Urinary bladder (tissue), 2 donors: Measurements from ENCODE around the gene CDKN1C. TPM values are rescaled to one million over a fixed set of nuclear protein-coding genes. Genes with fewer than 3 reads are reported as not detected.

Experiments used
- polyA plus RNA-seq: library from polyadenylated mRNA; stranded (reverse); fragments of 200-250 nt; gene quantifications from one replicate; pipeline ENCODE4 v1.2.3, GENCODE V29; 2013
- small RNA-seq: library from RNA; depleted of rRNA; stranded (forward); fragments of <200 nt; gene quantifications from one replicate; pipeline ENCODE3, GENCODE V24; 2014
- total RNA-seq: library from RNA; depleted of rRNA; stranded (reverse); fragments of >200 nt; gene quantifications from one replicate; pipeline ENCODE4 v1.2.3, GENCODE V29; 2014
- donor health status: healthy.

Gene CDKN1C
- total and polyA plus RNA-seq, 2 donors: 78.6 to 118 TPM

Small RNA genes lying within 50 kb of the gene (small RNA-seq; reads per million reads assigned to genes)
- gene AC013791.1: not detected

Other genes starting within 250 kb of the CDKN1C start
- 24.7 TPM for gene KCNQ1OT1, start 185.8 kb downstream of the CDKN1C start, total RNA-seq
- 0.06 TPM for gene KCNQ1OT1, start 185.8 kb downstream of the CDKN1C start, polyA plus RNA-seq
- gene PHLDA2, start 43.6 kb upstream of the CDKN1C start, total RNA-seq: 1.1 TPM
- gene PHLDA2, start 43.6 kb upstream of the CDKN1C start, polyA plus RNA-seq: 18.9 TPM
- gene NAP1L4, start 106.6 kb upstream of the CDKN1C start, total RNA-seq: 154 TPM
- gene NAP1L4, start 106.6 kb upstream of the CDKN1C start, polyA plus RNA-seq: 86.9 TPM
- 16.1 TPM for gene CARS1, start 171.6 kb upstream of the CDKN1C start, total RNA-seq
- 32.2 TPM for gene CARS1, start 171.6 kb upstream of the CDKN1C start, polyA plus RNA-seq